AG09319 (cell line): ENCODE measurements around the gene VSTM2L.

Experiments
- DNase-seq: peaks from one replicate; pipeline ENCODE4 v3.0.0-alpha.2; 2010; ENCODE audit warnings: low read depth; ENCODE audit errors: extremely low read depth
- TF ChIP-seq, protein P1 (sequence below): IDR thresholded peaks from 2 replicates; pipeline ENCODE4 v1.5.1; 2011; ENCODE audit warnings: low read depth, mild to moderate bottlenecking, inconsistent platforms, low read length, moderate library complexity

Gene VSTM2L

GRCh38 chr20:37888641-37889040, 14.3 kb upstream of the VSTM2L start:
- no peak for DNase-seq

DNA sequence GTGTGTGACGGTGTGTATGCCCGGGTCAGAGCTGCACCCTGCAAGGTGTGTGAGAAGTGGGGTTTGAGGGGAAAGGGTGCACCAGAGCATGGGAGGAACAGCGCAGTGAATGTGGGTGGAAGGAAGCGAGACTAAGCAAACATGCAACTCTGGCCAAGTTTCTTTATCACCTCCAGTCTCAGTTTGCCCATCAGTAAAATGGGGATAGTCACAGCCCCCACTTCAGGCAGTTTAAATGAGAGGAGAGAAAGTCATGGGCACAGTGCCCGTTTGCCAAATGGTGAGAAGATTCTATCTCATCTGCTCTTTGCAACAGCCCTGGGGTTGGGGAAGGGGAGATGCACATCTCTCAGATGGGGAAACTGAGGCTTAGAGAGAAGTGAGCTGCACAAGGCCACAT, 12.8 kb upstream of the VSTM2L start:
- TF ChIP-seq, protein P1, sequence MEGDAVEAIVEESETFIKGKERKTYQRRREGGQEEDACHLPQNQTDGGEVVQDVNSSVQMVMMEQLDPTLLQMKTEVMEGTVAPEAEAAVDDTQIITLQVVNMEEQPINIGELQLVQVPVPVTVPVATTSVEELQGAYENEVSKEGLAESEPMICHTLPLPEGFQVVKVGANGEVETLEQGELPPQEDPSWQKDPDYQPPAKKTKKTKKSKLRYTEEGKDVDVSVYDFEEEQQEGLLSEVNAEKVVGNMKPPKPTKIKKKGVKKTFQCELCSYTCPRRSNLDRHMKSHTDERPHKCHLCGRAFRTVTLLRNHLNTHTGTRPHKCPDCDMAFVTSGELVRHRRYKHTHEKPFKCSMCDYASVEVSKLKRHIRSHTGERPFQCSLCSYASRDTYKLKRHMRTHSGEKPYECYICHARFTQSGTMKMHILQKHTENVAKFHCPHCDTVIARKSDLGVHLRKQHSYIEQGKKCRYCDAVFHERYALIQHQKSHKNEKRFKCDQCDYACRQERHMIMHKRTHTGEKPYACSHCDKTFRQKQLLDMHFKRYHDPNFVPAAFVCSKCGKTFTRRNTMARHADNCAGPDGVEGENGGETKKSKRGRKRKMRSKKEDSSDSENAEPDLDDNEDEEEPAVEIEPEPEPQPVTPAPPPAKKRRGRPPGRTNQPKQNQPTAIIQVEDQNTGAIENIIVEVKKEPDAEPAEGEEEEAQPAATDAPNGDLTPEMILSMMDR: no peak
- DNase-seq: no peak

More at GRCh38 chr20:37888641-37889040, 14.3 kb upstream of the VSTM2L start:
- TF ChIP-seq, protein P1: no peak

- no peak for DNase-seq
- TF ChIP-seq, protein P1: no peak
These were observed 12.3 kb upstream of the VSTM2L start for GRCh38 chr20:37890643-37891042.

DNA sequence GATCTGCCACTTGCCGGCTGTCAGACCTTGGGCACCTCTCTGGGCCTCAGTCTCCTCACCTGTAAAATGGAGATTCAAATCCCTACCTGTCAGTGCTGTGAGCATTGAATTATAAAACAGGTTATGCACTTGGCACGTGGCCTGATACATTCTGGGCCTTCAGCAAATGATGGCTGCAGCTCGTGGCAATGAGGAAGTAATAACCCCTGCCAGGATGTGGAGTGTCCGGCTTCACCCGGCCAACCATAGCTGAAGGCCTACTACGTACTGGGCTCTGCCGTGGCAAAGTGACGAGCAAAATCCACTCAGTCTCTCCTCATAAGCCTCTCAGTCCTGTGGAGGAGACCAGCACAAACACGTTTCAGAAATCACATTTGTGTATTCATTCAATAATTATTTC, 10.9 kb upstream of the VSTM2L start:
- no peak for DNase-seq
- TF ChIP-seq, protein P1: no peak

DNA sequence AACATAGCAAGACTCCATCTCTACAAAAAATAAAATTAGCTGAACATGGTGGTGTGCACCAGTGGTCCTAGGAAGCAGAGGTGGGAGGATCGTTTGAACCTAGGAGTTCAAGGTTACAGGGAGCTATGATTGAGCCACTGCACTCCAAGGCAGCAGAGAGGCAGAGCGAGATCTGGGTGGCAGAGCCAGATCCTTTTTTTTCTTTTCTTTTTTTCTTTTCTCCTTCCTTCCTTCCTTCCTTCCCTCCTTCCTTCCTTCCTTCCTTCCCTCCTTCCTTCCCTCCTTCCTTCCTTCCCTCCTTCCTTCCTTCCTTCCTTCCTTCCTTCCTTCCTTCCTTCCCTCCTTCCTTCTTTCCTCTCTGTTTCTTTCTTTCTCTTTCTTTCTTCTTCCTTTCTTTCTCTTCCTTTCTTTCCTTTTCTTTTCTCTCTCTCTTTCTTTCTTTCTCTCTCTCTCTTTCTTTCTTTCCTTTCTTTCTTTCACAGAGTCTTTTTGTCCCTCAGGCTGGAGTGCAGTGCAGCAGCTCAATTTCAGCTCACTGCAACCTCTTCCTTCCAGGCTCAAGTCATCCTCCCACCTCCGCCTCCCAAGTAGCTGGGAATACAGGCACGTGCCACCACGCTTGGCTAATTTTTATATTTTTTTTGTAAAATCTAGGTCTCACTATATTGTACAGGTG, 9.2 kb upstream of the VSTM2L start:
- no peak for DNase-seq
- TF ChIP-seq, protein P1: no peak

DNA sequence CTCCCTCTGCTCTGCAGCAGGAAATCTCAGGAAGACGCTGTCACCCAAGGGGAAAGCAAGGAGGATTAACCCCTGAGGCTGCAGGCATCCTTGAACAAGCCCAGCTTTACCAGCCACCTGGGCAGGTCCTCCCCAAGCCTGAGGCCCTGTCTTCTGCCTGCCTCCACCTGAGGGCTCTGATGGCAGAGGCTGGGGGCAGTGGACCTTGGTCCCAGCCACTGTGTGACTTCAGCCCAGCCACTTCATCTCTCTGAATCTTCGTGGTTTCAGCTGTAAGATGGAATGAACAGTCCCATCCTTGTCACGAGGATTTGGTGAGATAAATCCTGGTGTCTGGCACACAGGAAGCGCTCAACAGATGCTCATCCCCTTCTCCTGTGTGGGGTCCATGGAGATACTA, 8.5 kb upstream of the VSTM2L start:
- no peak for DNase-seq
- TF ChIP-seq, protein P1: no peak

- no peak for DNase-seq
- TF ChIP-seq, protein P1: no peak
These were observed 7.8 kb upstream of the VSTM2L start for GRCh38 chr20:37895166-37895565.
